COLO668 (cell line): Measurements from ENCODE around the gene ATP8A2.

Experiments used
- DNase-seq: peaks from one replicate; lab custom pipeline; 2025; ENCODE audit not compliant: unreplicated experiment; lab: John Stamatoyannopoulos, UW

Gene ATP8A2

GRCh38 chr13:25725104-25725503 is 353.3 kb downstream of the ATP8A2 start:
- no peak for DNase-seq

GRCh38 chr13:25727250-25727649 is 355.5 kb downstream of the ATP8A2 start:
- peak; percentile 89 for DNase-seq

GRCh38 chr13:25727810-25728209 is 356.0 kb downstream of the ATP8A2 start:
- DNase-seq: no peak

DNA sequence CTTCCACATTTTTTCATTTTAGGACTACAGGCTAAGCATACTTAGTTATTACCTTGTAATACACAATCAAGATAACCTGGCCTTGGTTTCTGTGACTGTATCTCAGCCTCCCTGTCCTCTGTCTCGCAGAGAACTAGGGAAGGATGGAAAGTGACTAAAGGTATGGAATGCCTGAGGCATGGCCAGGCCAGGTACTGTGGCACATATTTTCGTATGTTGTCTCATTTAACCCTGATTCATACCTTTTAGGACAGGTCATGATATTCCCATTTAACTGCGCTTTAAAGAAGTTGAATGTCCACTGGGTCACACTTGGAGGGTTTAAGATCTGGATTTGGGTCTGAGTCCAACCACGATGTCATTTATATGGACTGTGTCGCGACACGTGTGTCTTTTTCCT is 357.4 kb downstream of the ATP8A2 start:
- no peak for DNase-seq

GRCh38 chr13:25731037-25731436 is 359.3 kb downstream of the ATP8A2 start:
- no peak for DNase-seq

GRCh38 chr13:25731536-25731935 is 359.8 kb downstream of the ATP8A2 start:
- DNase-seq: no peak

DNA sequence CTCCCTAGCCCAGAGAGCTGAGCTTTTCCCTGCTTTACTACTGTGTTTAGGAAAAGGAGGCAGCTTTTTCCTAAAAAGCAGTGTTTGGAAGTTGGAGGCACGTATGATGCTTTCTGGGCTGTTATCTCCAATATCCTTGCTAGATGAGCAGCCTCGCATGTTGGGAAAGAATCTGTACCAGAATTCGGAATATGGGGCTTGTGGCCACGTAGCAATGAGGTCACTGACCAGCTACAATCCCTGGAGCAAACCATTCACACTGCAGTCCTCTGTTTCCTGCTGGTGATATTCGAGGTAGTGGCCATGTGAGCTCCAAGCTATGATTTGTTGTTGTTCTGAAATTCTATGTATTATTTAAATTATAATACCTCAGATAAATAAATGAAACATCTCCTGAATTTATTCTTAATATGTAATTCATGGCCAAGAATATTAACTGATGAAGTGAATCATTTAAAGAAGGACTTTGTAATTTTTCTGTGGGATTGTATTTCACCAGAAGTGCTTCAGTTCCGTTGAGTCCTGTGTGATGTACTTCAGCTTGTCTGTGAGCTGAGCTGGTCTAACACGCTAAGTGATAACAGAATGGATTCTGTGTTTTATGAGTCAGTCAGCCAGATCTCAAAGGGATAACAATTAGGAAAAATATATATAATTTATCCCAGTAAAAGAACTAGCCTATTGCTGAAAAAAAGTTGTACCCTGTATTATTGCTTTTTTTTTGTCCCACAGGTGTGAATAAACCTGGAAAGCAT is 360.5 kb downstream of the ATP8A2 start:
- DNase-seq: no peak

GRCh38 chr13:25733001-25733491 is 361.3 kb downstream of the ATP8A2 start:
- DNase-seq: no peak

GRCh38 chr13:25733696-25734435 is 362.1 kb downstream of the ATP8A2 start:
- no peak for DNase-seq

- DNase-seq: peak; percentile 86
Measured at GRCh38 chr13:25738342-25739196, 366.8 kb downstream of the ATP8A2 start.

GRCh38 chr13:25739376-25739775 is 367.6 kb downstream of the ATP8A2 start:
- no peak for DNase-seq

DNA sequence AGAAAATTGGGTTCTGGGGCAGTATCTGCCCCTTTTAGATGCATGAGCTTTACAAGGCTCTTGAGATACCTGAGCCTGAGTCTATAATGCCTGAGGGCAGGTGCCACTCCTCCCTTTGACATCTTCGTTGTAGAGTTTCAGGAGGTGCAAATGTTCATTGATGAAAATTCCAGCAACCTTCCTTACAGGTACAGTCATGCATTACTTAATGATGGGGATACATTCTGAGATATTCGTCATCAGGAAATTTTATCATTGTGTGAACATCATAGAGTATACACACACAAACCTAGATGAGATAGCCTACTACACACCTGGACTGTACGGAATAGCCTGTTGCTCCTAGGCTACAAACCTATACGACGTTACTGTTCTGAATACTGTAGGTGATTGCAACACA is 370.0 kb downstream of the ATP8A2 start:
- DNase-seq: no peak

- DNase-seq: no peak
Measured at GRCh38 chr13:25742220-25742619, 370.4 kb downstream of the ATP8A2 start.

DNA sequence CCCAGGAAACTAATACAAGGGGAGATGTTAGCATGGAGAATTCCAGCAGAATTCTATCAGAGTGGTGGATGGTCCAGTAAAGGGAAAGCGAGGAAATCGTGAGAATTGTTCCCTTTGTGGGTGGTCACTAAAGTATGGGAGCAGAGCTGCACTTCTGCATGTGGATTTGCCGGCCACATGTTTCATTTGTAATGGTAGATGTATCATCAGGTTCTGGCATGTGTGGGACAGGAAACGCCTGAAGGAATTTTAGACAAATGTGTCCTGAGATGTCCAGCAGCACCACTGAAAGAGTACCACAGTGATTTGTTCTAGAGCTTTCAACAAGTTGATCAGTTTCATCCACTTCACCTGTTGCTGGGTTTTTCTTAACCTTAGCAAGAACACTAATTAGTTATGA is 371.6 kb downstream of the ATP8A2 start:
- no peak for DNase-seq

DNA sequence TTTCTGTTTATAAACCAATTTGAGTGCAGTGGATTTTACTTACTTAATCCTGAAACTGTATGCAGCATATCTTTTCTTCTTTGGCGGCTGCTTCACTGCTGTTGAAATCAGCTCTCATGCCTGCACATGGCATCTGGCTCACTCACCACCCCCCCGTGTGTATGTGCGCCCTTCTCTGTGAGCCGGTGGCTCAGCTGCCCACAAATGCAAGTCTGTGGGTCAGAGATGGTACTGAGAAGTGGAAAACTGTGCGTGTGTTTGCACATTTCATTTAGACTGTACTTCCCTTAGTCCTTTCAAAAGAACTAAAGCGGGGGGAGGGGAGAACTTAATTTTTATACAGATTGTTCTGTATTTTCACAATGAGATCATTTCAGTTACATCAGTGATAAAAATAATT is 372.4 kb downstream of the ATP8A2 start:
- no peak for DNase-seq

DNA sequence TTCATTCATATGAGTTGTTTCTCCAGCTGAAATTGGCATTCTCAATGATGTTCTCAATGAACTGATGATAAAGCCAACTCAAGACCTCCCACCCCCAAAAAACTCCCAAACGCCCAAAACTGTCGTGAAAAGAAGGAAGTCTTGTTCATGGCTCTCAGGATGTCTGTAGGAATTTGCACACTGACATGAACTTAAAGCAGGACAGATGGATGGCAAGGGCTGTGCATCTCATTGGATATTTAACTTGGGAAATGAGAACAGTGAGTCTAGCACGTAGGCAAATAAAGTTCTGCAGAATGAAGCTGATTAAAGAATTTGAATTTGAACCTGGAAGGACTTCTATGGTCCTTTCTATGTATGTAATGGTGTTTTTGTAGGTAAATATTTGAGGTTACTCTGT is 374.4 kb downstream of the ATP8A2 start:
- DNase-seq: no peak

GRCh38 chr13:25752957-25753551 is 381.3 kb downstream of the ATP8A2 start:
- peak; percentile 71 for DNase-seq

DNA sequence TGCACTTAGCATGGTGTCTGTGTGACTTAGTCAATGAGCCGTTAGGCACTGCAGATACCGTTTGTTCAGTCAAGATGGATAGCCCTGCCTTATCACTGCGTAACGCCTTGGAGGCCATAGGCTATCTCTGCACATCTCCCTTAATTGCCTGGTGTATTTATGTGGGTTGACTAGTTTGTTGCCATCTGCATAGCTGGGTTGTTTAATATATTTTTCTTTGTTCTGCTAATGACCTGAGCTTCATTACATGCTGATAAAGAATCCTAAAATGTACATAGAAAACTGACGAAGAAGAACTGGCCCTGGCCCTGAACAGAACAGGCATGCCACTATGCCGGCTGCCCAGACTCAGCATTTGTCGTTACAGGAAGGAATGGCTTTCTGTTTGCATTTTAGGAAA is 382.2 kb downstream of the ATP8A2 start:
- no peak for DNase-seq

- no peak for DNase-seq
Measured at GRCh38 chr13:25756251-25756650, 384.5 kb downstream of the ATP8A2 start.

GRCh38 chr13:25756912-25757311 is 385.1 kb downstream of the ATP8A2 start:
- DNase-seq: no peak

DNA sequence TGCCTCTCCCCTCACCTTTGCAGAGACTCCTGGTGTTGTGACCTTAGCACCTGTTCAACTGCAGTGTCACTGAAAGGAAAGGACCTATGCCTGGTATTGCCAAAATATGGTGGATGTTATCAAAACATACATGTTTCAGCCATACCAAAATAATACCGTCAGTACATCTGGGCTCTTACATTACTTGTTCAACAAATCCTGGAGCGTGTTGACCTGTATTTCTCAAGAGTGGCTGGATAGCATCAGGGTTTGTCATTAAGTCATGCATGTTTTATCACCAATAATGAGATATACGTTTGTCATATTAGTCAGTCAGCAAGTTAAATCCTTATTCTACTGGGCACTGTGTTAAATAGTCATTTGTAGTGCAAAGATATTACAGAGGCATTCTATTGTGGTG is 389.3 kb downstream of the ATP8A2 start:
- no peak for DNase-seq
